ENCODE measurements around the gene PGS1.

DNA sequence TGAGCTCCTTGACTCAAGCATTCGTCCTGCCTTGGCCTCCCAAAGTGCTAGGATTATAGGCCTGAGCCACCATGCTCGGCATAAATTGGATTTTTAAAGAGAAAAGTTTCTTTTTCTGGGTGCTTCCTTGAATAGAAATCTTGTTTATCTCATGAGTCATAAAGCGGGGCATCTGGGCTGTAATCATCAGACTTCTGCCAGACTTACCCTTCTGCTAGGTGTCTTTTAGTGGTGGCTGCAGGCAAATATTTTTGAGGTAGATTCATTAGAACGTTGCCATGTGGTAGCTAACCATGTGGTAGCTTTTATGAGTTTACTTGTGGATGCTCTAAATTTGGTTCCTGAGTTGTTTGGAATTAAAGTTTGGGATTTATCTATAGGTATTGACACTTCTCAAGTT lies 13.4 kb downstream of the PGS1 start:
- TF ChIP-seq, protein P1, sequence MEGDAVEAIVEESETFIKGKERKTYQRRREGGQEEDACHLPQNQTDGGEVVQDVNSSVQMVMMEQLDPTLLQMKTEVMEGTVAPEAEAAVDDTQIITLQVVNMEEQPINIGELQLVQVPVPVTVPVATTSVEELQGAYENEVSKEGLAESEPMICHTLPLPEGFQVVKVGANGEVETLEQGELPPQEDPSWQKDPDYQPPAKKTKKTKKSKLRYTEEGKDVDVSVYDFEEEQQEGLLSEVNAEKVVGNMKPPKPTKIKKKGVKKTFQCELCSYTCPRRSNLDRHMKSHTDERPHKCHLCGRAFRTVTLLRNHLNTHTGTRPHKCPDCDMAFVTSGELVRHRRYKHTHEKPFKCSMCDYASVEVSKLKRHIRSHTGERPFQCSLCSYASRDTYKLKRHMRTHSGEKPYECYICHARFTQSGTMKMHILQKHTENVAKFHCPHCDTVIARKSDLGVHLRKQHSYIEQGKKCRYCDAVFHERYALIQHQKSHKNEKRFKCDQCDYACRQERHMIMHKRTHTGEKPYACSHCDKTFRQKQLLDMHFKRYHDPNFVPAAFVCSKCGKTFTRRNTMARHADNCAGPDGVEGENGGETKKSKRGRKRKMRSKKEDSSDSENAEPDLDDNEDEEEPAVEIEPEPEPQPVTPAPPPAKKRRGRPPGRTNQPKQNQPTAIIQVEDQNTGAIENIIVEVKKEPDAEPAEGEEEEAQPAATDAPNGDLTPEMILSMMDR (IDR thresholded peaks at IDR 0.05), result no peak
- no peak for TF ChIP-seq POLR2AphosphoS5 (IDR thresholded peaks at IDR 0.05; ENCODE audit: insufficient read depth in 1 of 2, low read depth in 1 of 2)
- no peak for TF ChIP-seq POLR2A (IDR thresholded peaks at IDR 0.05)
